HCT116 (cell line): ENCODE data around the gene UXS1. TPM values are rescaled to one million over a fixed set of nuclear protein-coding genes. Genes with fewer than 3 reads are reported as not detected.

ENCODE experiments used
- ATAC-seq: fragments of 200-7000 bp; cut with Tn5 transposase; 2 replicates; pipeline ENCODE4 v1.9.1; 2020; ENCODE audit warnings: mild to moderate bottlenecking, moderate library complexity
- BruUV-seq: library from RNA; stranded (reverse); fragments of 400-500 nt; replicated peaks from 2 replicates; lab custom pipeline; 2021; lab: Mats Ljungman, UMichigan
- CTCF ChIA-PET: fragments of 300-600 bp; sonication (Branson Sonifier 250); formaldehyde crosslinking; loops from one replicate; lab custom pipeline; 2021; ENCODE audit warnings: antibody characterized with exemption; lab: Charles Lee
- POLR2A ChIA-PET: fragments of 300-600, 350-600 bp; sonication (Branson Sonifier 250); formaldehyde crosslinking; loops from one replicate; lab custom pipeline; 2021; ENCODE audit warnings: antibody characterized with exemption; lab: Charles Lee
- RAD21 ChIA-PET, 2 experiments: fragments of 300-600 bp; sonication (Branson Sonifier 250); formaldehyde crosslinking; loops; one replicate each; lab custom pipeline; 2023; ENCODE audit warnings: low total read pairs in 2 of 2; ENCODE audit not compliant: uncharacterized antibody in 2 of 2, unreplicated experiment in 2 of 2, low non-redundant PET in 1 of 2; lab: Charles Lee
- DNase-seq: peaks from one replicate; pipeline ENCODE4 v3.0.0-alpha.2; 2010; ENCODE audit warnings: low read depth, low spot score
- H2AFZ ChIP-seq: fragments of 200-600 bp; shearing (Covaris generic), sonication (generic); 2 replicates; pipeline ENCODE4 v1.6.1; 2017; ENCODE audit warnings: low read depth, mixed run types, mixed read lengths, antibody characterized with exemption, low read length; ENCODE audit not compliant: poor library complexity, severe bottlenecking
- H3K27ac ChIP-seq: 2 replicates; pipeline ENCODE4 v1.5.1; 2012; ENCODE audit warnings: low read depth, low read length
- H3K27me3 ChIP-seq: fragments of 200-600 bp; sonication (generic); 2 replicates; pipeline ENCODE4 v1.6.1; 2016; ENCODE audit warnings: mixed run types, low read length, mixed read lengths; ENCODE audit not compliant: insufficient read depth
- H3K36me3 ChIP-seq, 2 experiments: fragments of 200-500 bp in 1 of 2; fragments of 200-600 bp in 1 of 2; sonication (Bioruptor generic) in 1 of 2; sonication (generic) in 1 of 2; 2 replicates each; pipeline versions ENCODE4 v1.5.1 to v1.6.1; 2014 to 2016; ENCODE audit warnings: low read length in 2 of 2, inconsistent platforms in 1 of 2, mixed read lengths in 1 of 2, mixed run types in 1 of 2; ENCODE audit not compliant: insufficient read depth in 2 of 2, control insufficient read depth in 1 of 2
- H3K4me1 ChIP-seq, 2 experiments: fragments of 200-600 bp in 1 of 2; sonication (generic) in 1 of 2; 2 replicates each; pipeline versions ENCODE4 v1.5.1 to v1.6.1; 2012 to 2017; ENCODE audit warnings: low read length in 2 of 2, inconsistent platforms in 1 of 2, mild to moderate bottlenecking in 1 of 2, mixed read lengths in 1 of 2, mixed run types in 1 of 2, moderate library complexity in 1 of 2; ENCODE audit not compliant: insufficient read depth in 2 of 2, control insufficient read depth in 1 of 2
- H3K4me2 ChIP-seq: fragments of 200-600 bp; sonication (generic); 2 replicates; pipeline ENCODE4 v1.6.1; 2017; ENCODE audit warnings: mixed run types, low read length, mixed read lengths
- H3K4me3 ChIP-seq, 2 experiments: fragments of 200-600 bp in 1 of 2; sonication (generic) in 1 of 2; replicated peaks in 1 of 2; 2 replicates each; pipeline ENCODE4 v1.5.1; 2011 to 2016; ENCODE audit warnings: low read length in 2 of 2, control low read depth in 1 of 2, low read depth in 1 of 2, mild to moderate bottlenecking in 1 of 2, mixed read lengths in 1 of 2, mixed run types in 1 of 2
- H3K79me2 ChIP-seq: fragments of 200-600 bp; sonication (generic); 2 replicates; pipeline ENCODE4 v1.6.1; 2017; ENCODE audit warnings: mild to moderate bottlenecking, mixed run types, low read length, moderate library complexity, mixed read lengths; ENCODE audit not compliant: insufficient read depth
- H3K9ac ChIP-seq: fragments of 200-600 bp; sonication (generic); 2 replicates; pipeline ENCODE4 v1.6.1; 2016; ENCODE audit warnings: low read length, mixed read lengths
- H3K9me2 ChIP-seq: fragments of 200-600 bp; sonication (generic), shearing (Covaris generic); 2 replicates; pipeline ENCODE4 v1.6.1; 2017; ENCODE audit warnings: mixed run types, mild to moderate bottlenecking, moderate library complexity; ENCODE audit not compliant: insufficient read depth
- H3K9me3 ChIP-seq, 2 experiments: fragments of 200-500 bp in 1 of 2; fragments of 200-600 bp in 1 of 2; sonication (Bioruptor generic) in 1 of 2; sonication (generic) in 1 of 2; 2 replicates each; pipeline ENCODE4 v1.6.1; 2014 to 2017; ENCODE audit warnings: low read length in 2 of 2, mixed read lengths in 2 of 2, inconsistent platforms in 1 of 2, low read depth in 1 of 2, mild to moderate bottlenecking in 1 of 2, mixed run types in 1 of 2, moderate library complexity in 1 of 2; ENCODE audit not compliant: control insufficient read depth in 1 of 2, insufficient read depth in 1 of 2
- H4K20me1 ChIP-seq: fragments of 200-600 bp; sonication (generic), shearing (Covaris generic); 2 replicates; pipeline ENCODE4 v1.6.1; 2017; ENCODE audit warnings: mixed run types, mild to moderate bottlenecking, moderate library complexity; ENCODE audit not compliant: insufficient read depth
- CBX3 ChIP-seq: IDR thresholded peaks from 2 replicates; pipeline ENCODE4 v1.6.1; 2012; ENCODE audit warnings: low read depth
- CEBPB ChIP-seq: IDR thresholded peaks from 2 replicates; pipeline ENCODE4 v1.6.1; 2012; ENCODE audit warnings: low read depth
- EGR1 ChIP-seq: IDR thresholded peaks from 2 replicates; pipeline ENCODE4 v1.6.1; 2012; ENCODE audit warnings: low read depth
- ELF1 ChIP-seq: IDR thresholded peaks from 2 replicates; pipeline ENCODE4 v1.6.1; 2012; ENCODE audit warnings: low read depth, borderline replicate concordance
- EZH2phosphoT487 ChIP-seq: fragments of 200-600 bp; IDR thresholded peaks from 2 replicates; pipeline ENCODE4 v1.6.1; 2018; ENCODE audit warnings: antibody characterized with exemption, borderline replicate concordance
- FOSL1 ChIP-seq: IDR thresholded peaks from 2 replicates; pipeline ENCODE4 v1.6.1; 2012; ENCODE audit warnings: low read depth
- RAD21 ChIP-seq: IDR thresholded peaks from 2 replicates; pipeline ENCODE4 v1.6.1; 2012; ENCODE audit warnings: low read depth, mild to moderate bottlenecking
- SIN3A ChIP-seq: IDR thresholded peaks from 2 replicates; pipeline ENCODE4 v1.6.1; 2012; ENCODE audit warnings: low read depth
- TCF7L2 ChIP-seq: IDR thresholded peaks from 2 replicates; pipeline ENCODE4 v1.7.0; 2011; ENCODE audit warnings: borderline replicate concordance, inconsistent platforms; ENCODE audit not compliant: insufficient read depth, insufficient read length; ENCODE audit errors: extremely low read depth
- ZNF274 ChIP-seq: fragments of 200-500 bp; sonication (Bioruptor generic); IDR thresholded peaks from 2 replicates; pipeline ENCODE4 v1.6.1; 2014; ENCODE audit warnings: mild to moderate bottlenecking, low read depth, low read length, inconsistent platforms
- intact Hi-C: fragments of 100-400 bp; cut with micrococcal nuclease; formaldehyde crosslinking; loops from 2 replicates; pipeline ENCODE4 v1.10.0; 2022
- total RNA-seq: library from RNA; stranded (reverse); gene quantifications from one replicate; pipeline ENCODE4 v1.2.1, GENCODE V29; 2021; ENCODE audit not compliant: unreplicated experiment
- TF ChIP-seq, protein P1 (sequence below): IDR thresholded peaks from 2 replicates; pipeline ENCODE4 v1.6.1; 2011; ENCODE audit warnings: mild to moderate bottlenecking, low read length, moderate library complexity; ENCODE audit not compliant: insufficient replicate concordance; ENCODE audit errors: extremely low read depth
- TF ChIP-seq, protein P2 (sequence below): IDR thresholded peaks from 2 replicates; pipeline ENCODE4 v1.6.1; 2012
- TF ChIP-seq, protein P3 (sequence below): IDR thresholded peaks from 2 replicates; pipeline ENCODE4 v1.6.1; 2012; ENCODE audit warnings: low read depth

UXS1 gene
- total RNA-seq, 1 experiment from 2014 or later, result 45.7 TPM

DNA sequence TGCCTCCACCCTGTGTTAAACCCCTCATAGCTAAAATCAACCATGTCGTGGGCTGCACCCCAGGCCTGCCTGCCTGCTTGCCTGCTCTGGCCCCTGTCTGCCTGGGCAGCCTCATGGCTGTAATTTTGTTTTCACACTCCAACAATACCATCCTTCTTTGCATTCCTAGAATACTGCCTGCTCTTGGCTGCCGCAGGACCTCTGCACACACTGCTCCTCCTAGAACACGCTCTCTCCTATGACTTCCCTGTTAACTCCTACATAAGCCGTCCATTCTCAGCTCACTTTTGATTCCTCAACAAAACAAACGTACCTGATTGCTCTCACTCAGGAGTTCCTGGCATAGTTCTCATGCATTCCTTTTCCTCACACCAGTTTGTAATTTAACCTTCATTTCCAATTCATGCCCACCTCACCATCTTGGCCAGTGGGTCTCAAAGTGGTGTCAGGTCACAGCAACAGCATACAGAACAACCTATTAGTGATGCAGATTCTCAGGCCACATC lies 2.5 kb downstream of the UXS1 start (continued):
- TF ChIP-seq, protein P1, sequence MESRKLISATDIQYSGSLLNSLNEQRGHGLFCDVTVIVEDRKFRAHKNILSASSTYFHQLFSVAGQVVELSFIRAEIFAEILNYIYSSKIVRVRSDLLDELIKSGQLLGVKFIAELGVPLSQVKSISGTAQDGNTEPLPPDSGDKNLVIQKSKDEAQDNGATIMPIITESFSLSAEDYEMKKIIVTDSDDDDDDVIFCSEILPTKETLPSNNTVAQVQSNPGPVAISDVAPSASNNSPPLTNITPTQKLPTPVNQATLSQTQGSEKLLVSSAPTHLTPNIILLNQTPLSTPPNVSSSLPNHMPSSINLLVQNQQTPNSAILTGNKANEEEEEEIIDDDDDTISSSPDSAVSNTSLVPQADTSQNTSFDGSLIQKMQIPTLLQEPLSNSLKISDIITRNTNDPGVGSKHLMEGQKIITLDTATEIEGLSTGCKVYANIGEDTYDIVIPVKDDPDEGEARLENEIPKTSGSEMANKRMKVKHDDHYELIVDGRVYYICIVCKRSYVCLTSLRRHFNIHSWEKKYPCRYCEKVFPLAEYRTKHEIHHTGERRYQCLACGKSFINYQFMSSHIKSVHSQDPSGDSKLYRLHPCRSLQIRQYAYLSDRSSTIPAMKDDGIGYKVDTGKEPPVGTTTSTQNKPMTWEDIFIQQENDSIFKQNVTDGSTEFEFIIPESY, result no peak
- TF ChIP-seq ZNF274, result no peak
- TF ChIP-seq EGR1, result no peak
- TF ChIP-seq CBX3, result no peak
- no peak for TF ChIP-seq CEBPB
- no peak for TF ChIP-seq EZH2phosphoT487
- TF ChIP-seq, protein P2, sequence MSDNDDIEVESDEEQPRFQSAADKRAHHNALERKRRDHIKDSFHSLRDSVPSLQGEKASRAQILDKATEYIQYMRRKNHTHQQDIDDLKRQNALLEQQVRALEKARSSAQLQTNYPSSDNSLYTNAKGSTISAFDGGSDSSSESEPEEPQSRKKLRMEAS, result no peak
- TF ChIP-seq TCF7L2, result no peak
- TF ChIP-seq FOSL1, result no peak
- TF ChIP-seq ELF1, result no peak

DNA sequence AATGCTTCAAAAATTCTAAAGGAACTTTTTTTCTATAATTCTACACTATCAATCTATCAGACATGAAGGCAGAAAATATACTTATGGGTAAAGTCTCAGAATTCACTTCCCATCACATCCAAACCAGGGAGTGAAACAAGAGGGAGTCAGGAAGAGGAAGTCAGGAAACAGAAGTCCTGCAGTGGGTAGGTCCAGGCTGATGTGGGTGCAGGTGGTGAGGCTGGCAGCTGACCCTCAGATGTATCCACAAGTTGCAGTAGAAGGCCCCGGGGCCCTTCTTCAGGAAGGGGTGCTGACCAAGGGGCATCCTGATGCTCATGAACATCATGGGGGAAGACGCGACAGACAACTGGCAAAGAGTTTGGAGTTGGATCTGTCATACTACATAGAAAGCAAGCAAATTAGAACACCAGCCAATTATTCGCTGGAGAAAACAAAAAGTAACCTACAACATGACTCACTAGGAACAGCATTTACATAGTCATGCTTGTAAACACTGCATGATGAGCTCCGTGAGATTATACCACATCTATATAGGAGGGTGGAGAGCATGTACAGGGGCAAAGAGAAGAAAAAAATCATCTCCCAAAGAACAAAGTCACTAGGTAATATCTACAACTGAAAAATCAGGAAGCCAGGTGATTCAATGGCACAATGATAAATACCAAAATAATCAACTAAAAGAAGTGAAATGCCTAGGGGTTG lies 4.2 kb downstream of the UXS1 start:
- no peak for ATAC-seq

More for the DNA sequence above, 4.2 kb downstream of the UXS1 start:
- no peaks in the 10 kb centered on the region for H3K9me3 ChIP-seq
- H3K27ac ChIP-seq, result no peak overlapping the region
- H3K4me2 ChIP-seq, result no peak overlapping the region
- H3K79me2 ChIP-seq, result peaks cover 84% of the 10 kb centered on the region
- BruUV-seq, result no TSS peak
- no peaks in the 10 kb centered on the region for H4K20me1 ChIP-seq
- H3K36me3 ChIP-seq, result no peaks in the 10 kb centered on the region
- H3K4me3 ChIP-seq, result no peak overlapping the region
- no peak overlapping the region for H3K9ac ChIP-seq
- H3K9me2 ChIP-seq, result no peaks in the 10 kb centered on the region
- TF ChIP-seq CEBPB, result no peak
- TF ChIP-seq, protein P3, sequence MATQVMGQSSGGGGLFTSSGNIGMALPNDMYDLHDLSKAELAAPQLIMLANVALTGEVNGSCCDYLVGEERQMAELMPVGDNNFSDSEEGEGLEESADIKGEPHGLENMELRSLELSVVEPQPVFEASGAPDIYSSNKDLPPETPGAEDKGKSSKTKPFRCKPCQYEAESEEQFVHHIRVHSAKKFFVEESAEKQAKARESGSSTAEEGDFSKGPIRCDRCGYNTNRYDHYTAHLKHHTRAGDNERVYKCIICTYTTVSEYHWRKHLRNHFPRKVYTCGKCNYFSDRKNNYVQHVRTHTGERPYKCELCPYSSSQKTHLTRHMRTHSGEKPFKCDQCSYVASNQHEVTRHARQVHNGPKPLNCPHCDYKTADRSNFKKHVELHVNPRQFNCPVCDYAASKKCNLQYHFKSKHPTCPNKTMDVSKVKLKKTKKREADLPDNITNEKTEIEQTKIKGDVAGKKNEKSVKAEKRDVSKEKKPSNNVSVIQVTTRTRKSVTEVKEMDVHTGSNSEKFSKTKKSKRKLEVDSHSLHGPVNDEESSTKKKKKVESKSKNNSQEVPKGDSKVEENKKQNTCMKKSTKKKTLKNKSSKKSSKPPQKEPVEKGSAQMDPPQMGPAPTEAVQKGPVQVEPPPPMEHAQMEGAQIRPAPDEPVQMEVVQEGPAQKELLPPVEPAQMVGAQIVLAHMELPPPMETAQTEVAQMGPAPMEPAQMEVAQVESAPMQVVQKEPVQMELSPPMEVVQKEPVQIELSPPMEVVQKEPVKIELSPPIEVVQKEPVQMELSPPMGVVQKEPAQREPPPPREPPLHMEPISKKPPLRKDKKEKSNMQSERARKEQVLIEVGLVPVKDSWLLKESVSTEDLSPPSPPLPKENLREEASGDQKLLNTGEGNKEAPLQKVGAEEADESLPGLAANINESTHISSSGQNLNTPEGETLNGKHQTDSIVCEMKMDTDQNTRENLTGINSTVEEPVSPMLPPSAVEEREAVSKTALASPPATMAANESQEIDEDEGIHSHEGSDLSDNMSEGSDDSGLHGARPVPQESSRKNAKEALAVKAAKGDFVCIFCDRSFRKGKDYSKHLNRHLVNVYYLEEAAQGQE, result no peak
- TF ChIP-seq, protein P2, result no peak
- TF ChIP-seq ELF1, result no peak
- no peak for TF ChIP-seq SIN3A
- no peak for TF ChIP-seq RAD21
- no peak overlapping the region for H2AFZ ChIP-seq
- peaks cover 4 to 14% of the 10 kb centered on the region in 2 experiments; a peak in 3 of 4 replicates for H3K4me1 ChIP-seq
- POLR2A ChIA-PET, result no interaction called here
- RAD21 ChIA-PET, result no interaction called here
- H3K27me3 ChIP-seq, result no peaks in the 10 kb centered on the region
- intact Hi-C loops, result no loop called here
- no peak for DNase-seq
- CTCF ChIA-PET, result no interaction called here
